HG03108 (cell line): ENCODE data around the gene GDPD3.

Experiments
- ATAC-seq: cut with Tn5 transposase; IDR thresholded peaks from one replicate; pipeline ENCODE4 v1.9.1; 2021; ENCODE audit warnings: moderate library complexity; ENCODE audit not compliant: unreplicated experiment

GDPD3 gene

DNA sequence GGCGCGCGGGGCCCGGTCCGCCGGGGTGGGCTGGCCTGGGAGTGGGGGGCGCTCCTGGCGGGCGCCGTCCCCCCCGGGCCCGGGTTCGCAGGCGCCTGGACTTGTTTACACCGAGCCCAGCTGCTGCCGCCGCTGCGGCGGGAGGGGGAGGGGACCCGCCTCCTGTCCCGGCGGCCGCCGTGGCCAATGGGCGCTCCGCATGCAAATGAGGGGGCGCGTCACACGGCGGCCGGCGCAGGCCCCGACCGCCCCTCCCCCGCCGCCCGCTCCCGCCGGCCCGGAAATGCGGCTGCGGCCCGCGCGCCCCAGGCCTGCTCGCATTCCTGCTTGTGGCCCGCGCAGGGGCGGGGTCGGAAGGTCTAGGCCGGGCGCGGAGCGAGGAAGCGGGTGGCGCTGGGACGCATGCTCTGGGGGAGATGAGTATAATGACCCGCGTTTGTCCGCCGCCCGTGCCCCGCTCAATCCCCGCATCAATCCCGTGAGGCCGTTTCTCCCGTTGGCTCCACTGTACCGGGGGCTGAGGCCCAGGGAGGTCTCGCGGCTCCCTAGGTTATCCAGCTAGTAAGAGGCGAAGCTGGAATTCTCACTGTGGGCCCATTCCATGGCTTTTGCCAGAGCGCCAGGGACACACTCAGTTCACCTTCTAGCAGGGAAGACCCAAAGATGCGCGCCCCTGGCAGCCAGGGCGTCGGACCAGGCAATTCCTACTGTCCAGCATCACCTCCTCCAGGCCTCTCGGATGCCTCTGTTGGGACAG, 17.1 kb downstream of the GDPD3 start, which contains the start of gene YPEL3:
Gene YPEL3 (minus strand): TSS at position 109 of the 757 bp plus-strand sequence. CDS start 731 bp downstream, outside the sequence.
- peak; percentile 41 for ATAC-seq

DNA sequence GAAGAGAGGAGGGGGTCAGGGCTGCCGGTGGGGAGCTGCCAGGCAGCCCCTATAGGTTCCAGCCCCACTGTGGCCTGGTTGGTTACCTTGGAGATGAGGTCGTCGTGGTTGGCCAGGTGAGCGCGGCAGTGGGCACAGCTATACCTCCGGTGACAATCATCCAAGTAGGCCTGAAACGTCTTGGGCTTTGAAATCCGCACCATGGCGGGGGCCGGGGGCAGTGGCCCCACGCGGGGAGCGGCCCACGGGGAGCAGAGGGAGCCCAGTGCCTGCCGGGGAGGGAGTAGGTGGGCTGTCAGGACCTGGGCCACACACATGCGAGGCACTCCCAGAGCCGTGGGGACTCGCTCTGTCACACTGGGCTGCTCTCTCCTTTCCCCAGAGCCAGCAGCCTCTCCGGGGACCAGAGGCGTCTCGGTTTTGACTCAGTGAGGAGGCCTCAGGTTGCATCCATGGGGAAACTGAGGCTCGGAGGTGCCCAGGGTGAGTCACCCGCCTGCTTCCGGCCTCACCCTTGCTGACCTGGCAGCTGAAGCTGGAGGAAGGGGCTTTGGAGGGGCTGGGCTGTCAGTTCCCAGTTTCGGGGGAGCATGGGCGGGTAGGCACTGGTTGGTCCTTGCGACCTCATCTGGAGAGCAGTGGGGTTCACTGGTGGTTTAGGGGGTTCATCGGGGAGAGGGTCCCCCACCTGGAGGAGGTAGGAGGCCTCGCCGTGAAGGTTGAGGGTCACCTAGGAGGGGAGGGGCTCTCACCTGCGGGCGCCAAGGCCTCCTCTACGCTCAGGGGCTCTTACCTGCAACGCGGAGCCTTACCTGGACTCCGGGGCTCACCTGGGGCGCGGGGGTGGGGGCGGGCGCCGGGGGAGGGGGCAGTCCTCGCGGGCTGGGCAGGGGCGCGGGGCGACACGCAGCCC, 17.9 kb downstream of the GDPD3 start:
- ATAC-seq = no peak

DNA sequence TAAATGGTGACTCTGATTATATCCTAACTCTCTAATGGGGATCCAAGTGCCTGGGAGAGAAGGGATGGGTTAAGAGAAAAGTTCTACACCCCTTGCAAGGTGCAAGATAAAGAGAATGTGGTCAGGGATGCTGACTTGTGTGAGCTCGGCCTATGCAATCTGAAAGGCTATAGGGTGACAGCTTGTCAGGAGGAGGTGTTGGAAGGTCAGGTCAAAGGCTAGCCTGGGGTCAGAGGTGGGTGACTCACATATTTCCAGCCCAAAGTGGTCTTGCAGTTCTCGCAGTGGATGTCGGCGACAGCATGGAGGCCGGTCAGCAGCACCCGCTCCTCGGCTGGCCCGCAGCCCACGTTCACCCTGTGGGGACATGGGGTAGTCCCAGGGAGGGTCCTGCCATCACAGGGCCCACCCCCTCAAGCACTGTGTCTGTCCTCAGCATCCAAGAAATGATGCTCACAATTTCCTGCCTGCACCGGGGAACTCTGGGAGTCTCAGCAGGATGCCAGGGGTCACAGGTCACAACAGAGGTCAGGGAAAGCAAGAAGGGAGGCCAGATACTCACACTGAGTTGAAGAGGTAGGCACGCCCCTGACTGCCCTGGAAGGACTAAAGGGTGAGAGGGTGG, 18.7 kb downstream of the GDPD3 start:
- ATAC-seq = no peak

DNA sequence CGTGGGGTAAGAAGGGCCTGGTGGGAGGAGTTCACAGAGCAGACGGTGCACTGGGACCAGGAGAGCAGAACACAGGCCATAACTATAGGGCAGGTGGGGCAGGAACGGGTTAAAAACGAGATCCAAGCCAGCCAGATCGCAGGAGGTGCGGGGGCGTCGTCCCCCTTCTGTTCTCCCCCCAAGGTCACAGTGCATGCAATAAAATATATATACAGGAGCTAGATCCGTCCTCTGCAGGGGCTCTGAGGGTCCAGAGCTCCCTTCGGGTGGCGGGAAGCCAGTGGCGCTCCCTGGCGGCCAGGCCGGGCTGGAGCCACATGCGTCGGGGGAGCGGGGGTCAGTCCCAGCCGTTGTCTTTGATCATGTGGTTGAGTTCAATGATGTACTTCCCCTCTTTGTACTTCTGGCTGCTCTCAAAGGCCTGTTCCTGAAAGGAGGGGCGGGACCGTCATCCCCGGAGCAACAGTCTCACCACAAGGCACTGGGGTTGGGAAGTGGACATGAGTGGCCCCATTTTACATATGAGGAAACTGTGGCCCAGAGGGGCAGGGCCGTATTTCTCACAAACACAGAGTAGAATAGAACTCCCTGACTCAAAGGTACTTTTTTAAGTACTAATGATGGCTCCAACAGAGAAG, 20.8 kb downstream of the GDPD3 start:
- ATAC-seq = peak; percentile 43

DNA sequence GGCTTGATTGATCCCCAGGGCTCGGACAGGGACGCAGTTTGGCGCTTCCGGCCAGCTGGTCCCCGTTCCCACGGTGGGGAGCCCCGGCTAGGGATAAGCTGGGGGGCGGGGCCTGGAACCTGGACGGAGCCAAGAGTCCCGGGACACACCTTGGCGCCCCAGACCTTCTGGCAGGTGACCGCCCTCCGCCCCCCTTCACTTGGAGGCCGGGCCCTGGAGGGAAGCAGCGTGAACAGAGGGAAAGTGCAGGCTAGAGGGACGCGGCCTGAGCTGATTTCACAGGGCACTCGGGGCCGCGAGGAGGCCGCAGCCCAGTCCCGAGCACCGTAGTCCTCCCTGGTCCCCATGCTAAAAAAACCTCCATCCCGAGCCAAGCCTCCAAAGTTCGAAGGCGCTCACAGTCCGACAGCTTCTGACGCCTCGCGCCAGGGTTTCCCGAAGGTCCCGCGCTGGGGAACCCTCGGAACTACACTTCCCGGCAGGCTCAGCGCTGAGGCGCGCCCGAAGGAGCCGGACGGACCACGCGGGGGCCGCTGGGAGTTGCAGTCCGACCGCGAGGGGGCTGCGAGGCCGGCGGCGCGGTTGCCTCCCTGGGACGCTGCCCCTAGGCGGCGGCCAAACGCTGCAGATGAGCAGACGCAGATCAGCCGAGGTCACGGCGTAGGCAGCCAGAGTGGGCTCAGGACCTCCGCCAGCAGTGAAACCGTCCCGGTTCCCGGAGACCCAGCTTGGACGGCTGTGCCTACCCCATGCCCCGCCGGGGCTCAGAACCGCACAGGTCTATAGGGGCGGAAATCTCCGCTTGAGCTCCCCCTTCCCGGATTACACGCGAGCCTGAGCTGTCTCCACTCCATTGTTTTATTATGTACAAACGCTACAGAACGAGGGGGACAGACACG, 21.6 kb downstream of the GDPD3 start, which contains the start of gene TBX6:
Gene TBX6 (minus strand): TSS at position 451 of the 899 bp plus-strand sequence. CDS start 731 bp downstream, outside the sequence.
- ATAC-seq = peak; percentile 59

DNA sequence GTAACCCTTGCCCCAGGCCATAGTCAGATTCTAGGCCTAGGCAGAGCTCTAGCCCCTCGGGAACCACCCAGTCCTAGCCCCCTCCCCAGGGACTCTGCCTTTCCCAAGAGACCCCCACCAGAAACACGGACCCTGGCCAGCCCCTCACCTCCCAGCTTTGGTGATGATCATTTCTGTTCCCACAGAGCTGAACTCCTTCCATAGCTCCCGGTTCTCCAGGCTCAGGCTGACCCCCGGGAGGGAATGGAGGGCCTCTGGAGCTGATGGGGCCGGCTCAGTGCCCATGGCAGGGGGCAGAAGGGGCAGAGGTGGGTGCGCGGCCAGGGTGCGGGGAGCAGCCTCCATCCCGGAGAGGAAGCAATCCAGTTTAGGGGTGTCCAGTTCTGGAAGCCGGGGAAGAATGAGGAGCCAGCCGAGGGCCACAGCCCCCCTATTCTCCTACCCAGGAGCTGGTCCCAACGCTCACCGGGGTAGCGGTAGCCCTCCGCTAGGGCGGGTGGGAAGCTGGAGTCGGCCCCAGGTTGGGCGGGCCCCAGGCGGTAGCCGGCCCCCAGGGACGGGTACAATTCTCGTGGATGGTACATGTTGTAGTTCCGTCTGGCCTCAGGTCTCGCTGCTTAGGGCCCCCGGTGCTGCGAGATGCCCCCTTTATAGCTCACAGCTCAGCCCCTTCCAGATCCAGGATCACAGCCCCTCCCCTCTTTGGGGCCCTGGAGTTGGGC, 22.6 kb downstream of the GDPD3 start:
- no peak for ATAC-seq

DNA sequence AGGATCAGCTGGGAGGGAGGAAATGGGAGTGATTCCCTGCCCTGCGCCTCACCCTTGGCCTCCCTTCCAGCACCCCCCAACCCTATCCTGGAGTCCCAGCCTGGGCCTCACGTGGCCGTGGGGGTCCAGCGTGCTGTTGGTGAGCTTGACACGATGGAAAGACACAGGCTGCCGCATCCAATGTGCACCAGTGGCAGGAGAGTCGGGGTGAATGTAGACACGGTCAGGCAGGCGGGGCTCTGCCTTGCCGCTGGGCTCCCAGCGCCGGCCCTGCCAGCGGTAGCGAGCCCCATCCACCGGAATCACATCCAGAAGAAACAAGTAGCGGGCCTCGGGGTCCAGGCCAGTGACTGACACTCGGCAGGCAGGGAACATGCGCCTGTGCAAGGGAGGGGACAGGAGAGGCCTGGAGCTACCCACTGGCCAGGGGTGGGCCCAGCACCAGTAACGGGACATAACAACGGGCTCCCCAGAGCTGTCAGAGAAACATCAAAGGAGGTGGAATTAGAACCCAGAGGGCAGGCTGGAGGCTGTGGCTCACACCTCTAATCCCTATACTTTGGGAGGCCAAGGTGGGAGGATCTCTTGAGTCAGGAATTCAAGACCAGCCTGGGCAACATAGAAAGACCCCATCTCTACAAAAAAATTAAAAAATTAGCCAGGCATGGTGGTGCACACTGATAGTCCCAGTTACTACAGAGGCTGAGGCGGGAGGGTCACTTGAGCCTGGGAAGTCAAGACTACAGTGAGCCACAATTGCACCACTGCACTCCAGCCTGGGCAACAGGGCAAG, 24.3 kb downstream of the GDPD3 start:
- ATAC-seq = no peak

DNA sequence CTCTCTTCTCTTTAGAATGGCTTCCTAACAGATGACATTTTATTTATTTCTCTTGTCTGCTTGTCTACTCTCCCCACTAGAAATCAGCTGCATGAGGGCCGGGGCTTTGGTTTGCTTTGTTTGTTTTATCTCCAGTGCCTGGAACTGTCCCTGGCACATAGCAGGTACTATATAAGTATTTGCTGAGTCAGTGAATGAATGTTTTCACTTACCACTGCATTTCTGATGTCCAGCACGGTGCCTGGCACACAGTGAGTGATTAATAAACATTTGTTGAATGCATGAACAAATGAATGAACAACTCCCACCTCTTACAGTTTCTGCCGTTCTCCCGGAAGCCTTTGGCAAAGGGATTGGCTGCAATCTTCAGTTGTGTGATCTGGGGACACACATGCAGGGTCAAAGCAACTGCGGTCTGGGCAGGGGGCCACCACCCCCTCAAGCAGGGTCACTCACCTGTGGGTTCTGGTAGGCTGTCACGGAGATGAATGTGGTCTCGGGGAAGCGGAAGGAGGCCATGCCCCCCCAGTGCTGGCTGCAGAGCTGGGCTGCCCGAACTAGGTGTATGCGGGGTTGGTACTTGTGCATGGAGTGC, 25.0 kb downstream of the GDPD3 start:
- no peak for ATAC-seq

DNA sequence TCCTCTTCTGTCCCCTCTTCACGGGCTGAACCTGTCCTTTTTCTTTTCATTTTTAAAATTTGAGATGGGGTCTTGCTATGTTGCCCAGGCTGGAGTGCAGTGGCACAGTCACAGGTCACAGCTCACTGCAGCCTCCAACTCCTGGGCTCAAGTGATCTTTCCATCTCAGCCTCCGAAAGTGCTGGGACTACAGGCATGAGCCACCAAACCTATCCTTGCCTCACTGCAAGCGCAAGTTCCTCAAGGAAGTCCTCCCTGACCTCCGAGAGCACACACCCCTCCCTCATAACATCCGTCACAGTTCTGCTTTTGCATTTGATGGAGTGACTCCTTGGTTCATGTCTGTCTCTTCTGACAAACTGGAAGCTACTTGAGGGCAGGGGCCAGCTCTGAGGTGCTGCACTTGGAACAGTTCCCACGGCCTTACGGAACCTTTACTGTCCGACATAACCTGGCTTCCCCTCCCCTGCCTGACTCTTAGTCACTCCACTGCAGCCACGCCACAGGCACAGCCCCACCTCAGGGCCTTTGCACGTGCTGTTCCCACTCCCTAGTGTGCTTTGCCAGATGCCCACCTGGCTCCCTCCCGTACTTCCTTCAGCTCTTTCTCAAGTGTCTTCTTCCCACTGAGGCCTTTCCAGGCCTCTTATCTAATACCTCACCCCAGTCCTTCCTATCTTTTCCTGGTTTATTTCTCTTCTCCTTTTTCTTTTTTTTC, 26.0 kb downstream of the GDPD3 start:
- no peak for ATAC-seq

DNA sequence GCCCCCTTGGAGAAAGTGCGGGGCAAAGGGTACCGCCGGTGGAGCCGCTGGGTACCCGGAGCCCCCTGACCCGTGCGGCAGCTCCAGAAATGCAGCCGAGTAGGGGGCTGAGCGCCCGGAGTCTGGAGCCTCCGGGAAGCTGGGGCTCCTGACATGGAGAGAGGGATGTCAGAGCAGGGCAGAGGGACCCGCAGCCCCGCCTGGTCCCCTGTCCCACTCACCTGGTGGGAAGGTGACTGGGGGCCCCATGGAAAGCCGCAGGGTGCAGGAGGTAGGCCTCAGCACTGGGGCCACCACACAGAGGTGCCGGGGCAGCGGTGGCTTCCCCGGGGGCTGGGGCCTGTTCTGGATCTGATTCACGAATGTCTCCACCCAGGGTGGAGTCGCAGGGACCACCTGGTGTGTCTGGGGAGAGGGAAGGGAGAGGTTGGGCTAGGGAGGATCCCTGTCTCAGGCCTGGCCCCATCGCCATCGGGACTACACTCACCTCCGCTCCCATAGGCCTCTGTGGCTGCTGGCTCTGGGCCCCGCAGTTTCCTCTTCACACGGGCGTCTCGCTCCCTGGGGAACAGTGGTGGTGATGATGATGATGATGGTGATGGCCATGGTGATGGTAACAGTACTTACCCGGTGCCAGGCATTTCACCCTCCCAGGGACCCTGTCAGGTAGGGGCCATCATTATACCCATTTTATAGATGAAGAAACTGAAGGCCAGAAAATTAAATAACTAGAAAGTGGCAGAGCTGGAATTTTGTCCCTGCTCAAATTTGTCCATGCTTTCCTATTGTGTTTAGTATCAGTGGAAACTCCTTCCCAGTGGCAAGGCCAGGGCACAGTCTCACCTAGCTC, 26.8 kb downstream of the GDPD3 start:
- ATAC-seq = no peak

DNA sequence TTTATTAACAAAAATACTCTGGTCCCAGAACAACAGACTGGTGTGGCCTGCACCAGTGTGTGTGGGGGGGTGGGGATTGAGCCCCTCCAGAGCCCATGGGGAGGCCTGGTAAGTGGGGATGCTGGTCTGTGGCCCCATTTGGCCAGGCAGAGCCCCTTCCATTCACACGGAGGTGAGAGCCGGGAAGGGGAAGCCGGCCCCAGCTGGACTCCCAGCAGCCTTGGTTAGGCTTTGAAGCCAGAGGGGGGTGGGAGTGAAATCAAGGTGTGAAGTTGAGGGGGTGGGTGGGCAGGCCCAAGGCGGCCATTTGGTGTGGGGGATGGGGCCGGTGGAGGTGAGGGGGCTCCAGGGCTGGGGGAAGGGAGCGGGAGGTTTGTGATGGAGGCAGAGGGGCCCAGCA, 27.5 kb downstream of the GDPD3 start:
- ATAC-seq = no peak

DNA sequence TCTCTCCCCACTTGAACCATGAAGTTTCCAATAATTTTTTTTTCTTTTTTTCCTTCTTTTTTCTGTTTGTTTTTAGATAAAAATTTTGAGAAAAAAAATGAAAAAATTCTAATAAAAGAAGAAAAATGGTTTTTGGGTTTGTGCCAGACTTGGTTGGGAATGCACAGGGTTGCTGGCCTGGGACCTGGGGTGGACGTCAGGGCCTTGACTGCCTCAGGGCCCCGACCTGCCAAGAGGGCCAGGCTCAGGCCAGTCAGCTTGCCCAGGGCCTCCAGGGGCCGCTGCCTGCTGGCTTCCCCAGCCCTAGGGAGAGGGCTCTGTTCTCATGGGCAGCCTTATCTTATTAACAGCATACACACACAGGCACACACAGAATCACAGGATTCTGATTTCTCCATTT, 28.1 kb downstream of the GDPD3 start:
- ATAC-seq = no peak

DNA sequence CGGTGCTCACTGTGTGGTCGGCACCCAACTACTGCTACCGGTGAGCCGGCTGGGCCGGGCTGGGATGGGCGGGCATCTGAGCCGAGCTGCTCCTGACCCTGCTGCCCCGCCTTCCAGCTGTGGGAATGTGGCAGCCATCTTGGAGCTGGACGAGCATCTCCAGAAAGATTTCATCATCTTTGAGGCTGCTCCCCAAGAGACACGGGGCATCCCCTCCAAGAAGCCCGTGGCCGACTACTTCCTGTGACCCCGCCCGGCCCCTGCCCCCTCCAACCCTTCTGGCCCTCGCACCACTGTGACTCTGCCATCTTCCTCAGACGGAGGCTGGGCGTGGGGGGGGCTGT, 28.5 kb downstream of the GDPD3 start:
- no peak for ATAC-seq

DNA sequence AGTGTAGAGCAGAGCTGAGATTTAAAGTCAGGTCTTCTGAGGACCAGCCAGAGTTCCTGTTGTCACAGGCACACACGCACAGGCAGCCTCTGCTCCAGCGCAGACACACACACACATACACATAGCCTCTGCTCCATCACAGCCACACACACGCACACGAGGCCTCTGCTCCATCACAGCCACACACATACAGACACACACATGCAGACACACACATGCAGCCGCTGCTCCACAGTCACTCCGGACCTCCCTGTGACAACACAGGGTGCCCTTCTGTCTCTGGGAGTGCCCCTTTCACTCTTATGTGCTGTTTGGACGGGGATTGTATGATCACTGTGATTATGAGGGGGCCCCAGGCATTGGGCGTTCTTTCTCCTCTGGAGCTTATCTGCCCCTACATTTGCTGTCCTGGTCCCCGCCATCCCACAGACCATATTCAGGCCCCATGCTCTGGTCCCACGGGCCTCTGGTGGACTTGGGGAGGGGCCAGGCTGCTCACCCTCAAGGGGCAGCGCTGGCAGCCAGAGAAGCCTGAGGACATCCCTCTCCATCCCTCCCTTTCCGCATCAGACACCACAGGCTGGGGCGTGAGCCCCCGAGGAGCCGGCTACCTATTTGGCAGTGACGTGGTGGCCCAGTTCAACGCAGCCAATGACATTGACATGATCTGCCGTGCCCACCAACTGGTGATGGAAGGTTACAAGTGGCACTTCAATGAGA, 29.1 kb downstream of the GDPD3 start:
- ATAC-seq = no peak

DNA sequence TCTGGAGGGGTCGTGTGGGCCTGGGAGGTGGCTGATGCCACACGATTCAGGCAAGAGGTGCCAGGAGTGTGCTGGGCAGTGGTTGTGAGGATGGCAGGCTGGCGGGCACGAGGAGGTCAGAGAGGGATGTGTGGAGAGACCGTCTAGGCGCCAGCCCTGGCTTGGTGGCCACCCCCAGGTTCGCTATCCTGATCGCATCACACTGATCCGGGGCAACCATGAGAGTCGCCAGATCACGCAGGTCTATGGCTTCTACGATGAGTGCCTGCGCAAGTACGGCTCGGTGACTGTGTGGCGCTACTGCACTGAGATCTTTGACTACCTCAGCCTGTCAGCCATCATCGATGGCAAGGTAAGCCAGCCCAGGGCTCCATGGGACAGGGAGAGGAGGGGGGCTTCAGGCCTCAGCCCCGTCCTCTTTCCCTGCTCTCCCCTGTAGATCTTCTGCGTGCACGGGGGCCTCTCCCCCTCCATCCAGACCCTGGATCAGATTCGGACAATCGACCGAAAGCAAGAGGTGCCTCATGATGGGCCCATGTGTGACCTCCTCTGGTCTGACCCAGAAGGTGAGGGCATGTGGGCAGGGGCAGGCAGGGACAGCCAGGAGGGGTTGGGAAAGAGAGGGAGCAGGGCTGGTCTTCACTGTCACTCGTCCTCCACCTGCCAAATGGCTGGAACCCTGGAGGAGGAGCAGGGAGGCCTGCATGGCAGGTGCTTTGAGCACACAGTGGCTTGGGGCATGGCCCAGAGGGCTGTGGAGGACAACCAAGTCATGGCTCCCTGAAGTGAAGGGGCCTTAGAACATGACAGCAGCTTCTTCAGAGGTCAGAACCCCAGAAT, 29.9 kb downstream of the GDPD3 start:
- ATAC-seq = no peak
